H7 (cell line): ENCODE data around the gene VSTM2L. TPM values are rescaled to one million over a fixed set of nuclear protein-coding genes. Genes with fewer than 3 reads are reported as not detected.
A peak's percentile ranks its signal among the peaks of the same experiment; 100 is the strongest.

ENCODE experiments used
- DNase-seq: peaks from one replicate; pipeline ENCODE4 v3.0.0; 2012
- H3K27me3 ChIP-seq: 2 replicates; pipeline ENCODE4 v1.6.0; 2011; ENCODE audit warnings: mild to moderate bottlenecking, low read length; ENCODE audit not compliant: control insufficient read depth, insufficient read depth
- H3K36me3 ChIP-seq: replicated peaks from 2 replicates; pipeline ENCODE4 v1.5.1; 2011; ENCODE audit warnings: low read length; ENCODE audit not compliant: control insufficient read depth, insufficient read depth
- H3K4me3 ChIP-seq: 2 replicates; pipeline ENCODE4 v1.5.1; 2011; ENCODE audit warnings: low read depth, mild to moderate bottlenecking, control low read depth, low read length, moderate library complexity; ENCODE audit not compliant: insufficient read depth
- total RNA-seq: library from RNA; depleted of rRNA; stranded (reverse); fragments of >200 nt; shearing (Covaris generic); gene quantifications from 2 replicates; pipeline ENCODE4 v1.2.3, GENCODE V29; 2014

The VSTM2L gene
- total RNA-seq, 1 experiment from 2014 or later, result 5.8 TPM

- no peaks in the 10 kb centered on the region for H3K27me3 ChIP-seq
- no peaks in the 10 kb centered on the region for H3K36me3 ChIP-seq
- H3K4me3 ChIP-seq, result no peak overlapping the region
- DNase-seq, result peak; percentile 83
Measured at GRCh38 chr20:37941332-37941731, 38.4 kb downstream of the VSTM2L start.

DNA sequence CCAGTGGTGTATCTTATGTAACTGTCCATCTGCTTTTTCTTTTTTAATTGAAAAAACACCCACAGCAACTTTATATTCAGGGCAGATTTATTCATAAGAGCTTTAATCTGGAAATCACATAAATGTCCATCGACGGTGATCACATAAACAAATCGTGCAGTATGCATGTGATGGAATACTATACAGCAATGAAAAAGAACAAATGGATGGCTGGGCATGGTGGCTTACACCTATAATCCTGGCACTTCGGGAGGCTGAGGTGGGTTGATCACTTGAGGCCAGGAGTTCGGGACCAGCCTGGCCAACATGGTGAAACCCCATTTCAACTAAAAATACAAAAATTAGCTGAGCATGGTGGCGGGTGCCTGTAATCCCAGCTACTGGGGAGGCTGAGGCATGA, 39.1 kb downstream of the VSTM2L start:
- DNase-seq, result no peak
- Histone ChIP-seq H3K27me3 (no peaks in the 10 kb centered on the region), H3K4me3 (no peak overlapping the region), H3K36me3 (no peaks in the 10 kb centered on the region)

DNA sequence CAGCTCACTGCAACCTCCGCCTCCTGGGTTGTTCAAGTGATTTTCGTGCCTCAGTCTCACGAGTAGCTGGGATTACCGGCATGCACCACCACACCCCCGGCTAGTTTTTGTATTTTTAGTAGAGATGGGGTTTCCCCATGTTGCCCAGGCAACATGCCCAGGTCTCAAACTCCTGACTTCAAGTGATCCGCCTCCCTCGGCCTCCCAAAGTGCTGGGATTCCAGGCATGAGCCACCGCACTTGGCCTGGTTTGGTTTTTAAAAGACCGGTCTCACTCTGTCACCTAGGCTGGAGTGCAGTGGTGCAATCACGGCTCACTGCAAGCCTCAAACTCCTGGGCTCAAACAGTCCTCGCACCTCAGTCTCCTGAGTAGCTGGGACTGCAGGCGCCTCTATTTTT, 40.1 kb downstream of the VSTM2L start:
- Histone ChIP-seq H3K36me3 (no peaks in the 10 kb centered on the region), H3K27me3 (no peaks in the 10 kb centered on the region), H3K4me3 (no peak overlapping the region)
- no peak for DNase-seq

DNA sequence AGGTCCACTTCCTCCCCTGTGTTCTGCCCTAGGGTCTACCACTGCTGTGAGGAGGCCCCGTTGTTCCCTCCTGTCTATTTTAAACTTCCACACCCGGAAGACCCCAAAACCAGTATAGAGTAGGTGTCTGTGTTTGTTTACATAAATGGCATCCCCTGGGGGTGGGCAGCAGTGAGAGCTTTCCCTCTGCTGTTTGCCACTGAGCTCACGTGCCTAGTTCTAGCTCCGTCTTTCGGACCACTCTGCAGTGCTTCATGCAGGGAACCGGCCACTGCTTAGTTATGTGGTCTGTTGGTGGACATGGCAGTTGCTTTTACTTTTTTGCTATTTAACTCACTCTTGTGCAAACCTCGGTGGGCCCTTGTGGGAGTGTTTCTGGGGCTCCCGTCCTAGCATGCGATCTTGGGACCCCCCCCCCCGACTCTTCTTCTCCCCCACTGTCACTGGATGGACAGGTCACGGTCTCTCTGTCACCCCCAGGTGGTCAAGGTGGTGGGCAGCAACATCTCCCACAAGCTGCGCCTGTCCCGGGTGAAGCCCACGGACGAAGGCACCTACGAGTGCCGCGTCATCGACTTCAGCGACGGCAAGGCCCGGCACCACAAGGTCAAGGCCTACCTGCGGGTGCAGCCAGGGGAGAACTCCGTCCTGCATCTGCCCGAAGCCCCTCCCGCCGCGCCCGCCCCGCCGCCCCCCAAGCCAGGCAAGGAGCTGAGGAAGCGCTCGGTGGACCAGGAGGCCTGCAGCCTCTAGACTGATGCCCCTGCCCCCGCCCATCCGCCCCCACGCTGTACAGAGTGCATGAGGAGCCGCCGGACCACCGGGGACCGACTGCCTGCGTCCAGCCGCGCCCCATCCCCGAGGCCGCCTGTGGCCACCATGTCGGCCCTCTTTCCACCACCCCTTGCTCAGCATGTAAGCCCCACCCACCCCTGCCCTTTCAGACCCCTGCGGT, 40.9 kb downstream of the VSTM2L start:
- Histone ChIP-seq H3K4me3 (no peak overlapping the region), H3K36me3 (no peaks in the 10 kb centered on the region), H3K27me3 (no peaks in the 10 kb centered on the region)
- DNase-seq, result peak; percentile 80

GRCh38 chr20:37944456-37944981, 41.6 kb downstream of the VSTM2L start:
- Histone ChIP-seq H3K4me3 (no peak overlapping the region), H3K27me3 (no peaks in the 10 kb centered on the region), H3K36me3 (no peaks in the 10 kb centered on the region)
- DNase-seq, result peak; percentile 35

GRCh38 chr20:37945091-37945547, 42.2 kb downstream of the VSTM2L start:
- DNase-seq, result no peak
- no peaks in the 10 kb centered on the region for H3K36me3 ChIP-seq
- H3K4me3 ChIP-seq, result no peak overlapping the region
- no peaks in the 10 kb centered on the region for H3K27me3 ChIP-seq

DNA sequence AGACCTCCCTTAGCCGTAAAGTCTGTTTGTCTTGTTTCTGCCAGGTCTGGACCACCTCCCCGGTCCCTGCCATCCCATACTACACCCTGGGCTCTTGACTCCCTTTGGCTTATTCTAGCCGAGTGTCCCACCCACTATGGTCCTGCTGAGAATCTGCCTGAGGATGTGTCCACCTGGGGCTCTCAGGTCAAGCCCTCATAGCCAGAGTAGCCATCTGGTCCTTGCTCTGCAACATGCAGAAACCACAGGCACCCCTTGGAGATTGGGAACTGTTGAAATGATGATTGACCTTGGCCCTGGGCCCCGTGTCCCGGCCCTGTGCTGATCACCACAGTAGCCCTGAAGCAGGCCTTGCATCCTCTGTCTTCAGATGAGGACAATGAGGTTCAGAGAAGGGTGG, 44.0 kb downstream of the VSTM2L start:
- DNase-seq, result no peak
- Histone ChIP-seq H3K4me3 (no peak overlapping the region), H3K36me3 (no peaks in the 10 kb centered on the region), H3K27me3 (no peaks in the 10 kb centered on the region)

- H3K4me3 ChIP-seq, result no peak overlapping the region
- H3K36me3 ChIP-seq, result no peaks in the 10 kb centered on the region
- DNase-seq, result no peak
- H3K27me3 ChIP-seq, result no peaks in the 10 kb centered on the region
Measured at GRCh38 chr20:37947943-37948342, 45.0 kb downstream of the VSTM2L start.

- no peak for DNase-seq
- Histone ChIP-seq H3K36me3 (no peaks in the 10 kb centered on the region), H3K4me3 (no peak overlapping the region), H3K27me3 (no peaks in the 10 kb centered on the region)
Measured at GRCh38 chr20:37948956-37949355, 46.0 kb downstream of the VSTM2L start.

- Histone ChIP-seq H3K27me3 (no peaks in the 10 kb centered on the region), H3K4me3 (no peak overlapping the region), H3K36me3 (no peaks in the 10 kb centered on the region)
- no peak for DNase-seq
Measured at GRCh38 chr20:37954190-37954589, 51.3 kb downstream of the VSTM2L start.

GRCh38 chr20:37954626-37955025, 51.7 kb downstream of the VSTM2L start:
- no peak for DNase-seq
- Histone ChIP-seq H3K4me3 (no peak overlapping the region), H3K27me3 (no peaks in the 10 kb centered on the region), H3K36me3 (no peaks in the 10 kb centered on the region)

GRCh38 chr20:37955511-37955910, 52.6 kb downstream of the VSTM2L start:
- DNase-seq, result no peak
- Histone ChIP-seq H3K27me3 (no peaks in the 10 kb centered on the region), H3K4me3 (no peak overlapping the region), H3K36me3 (no peaks in the 10 kb centered on the region)

- Histone ChIP-seq H3K36me3 (no peaks in the 10 kb centered on the region), H3K27me3 (no peaks in the 10 kb centered on the region), H3K4me3 (no peak overlapping the region)
- no peak for DNase-seq
Measured at GRCh38 chr20:37956107-37956585, 53.2 kb downstream of the VSTM2L start.

GRCh38 chr20:37958856-37959520, 56.1 kb downstream of the VSTM2L start:
- DNase-seq, result no peak
- Histone ChIP-seq H3K36me3 (no peaks in the 10 kb centered on the region), H3K27me3 (no peaks in the 10 kb centered on the region), H3K4me3 (no peak overlapping the region)

DNA sequence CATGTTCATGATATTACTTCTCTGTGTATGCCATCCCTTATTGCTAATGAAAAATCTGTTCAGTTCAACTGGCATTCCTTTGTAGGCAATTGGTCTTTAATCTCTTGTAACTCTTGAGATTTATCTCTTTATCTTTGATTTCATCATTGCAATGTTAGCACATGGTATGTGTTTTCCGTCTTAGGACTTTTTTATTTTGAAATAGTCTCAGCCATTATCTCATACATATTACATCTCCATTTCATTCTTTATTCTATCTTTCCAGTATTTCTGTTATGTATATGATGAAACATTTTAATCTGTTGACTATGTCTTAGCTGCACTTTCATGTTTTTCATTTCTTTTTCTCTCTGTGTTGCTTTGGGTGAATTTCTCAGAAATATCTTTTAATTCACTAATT, 58.1 kb downstream of the VSTM2L start:
- no peaks in the 10 kb centered on the region for H3K27me3 ChIP-seq
- no peak for DNase-seq
- H3K36me3 ChIP-seq, result no peaks in the 10 kb centered on the region
- no peak overlapping the region for H3K4me3 ChIP-seq
